SK-N-SH (cell line): Measurements from ENCODE around the gene CRACR2B.

Experiments used
- CHD2 ChIP-seq: fragments of 150-350 bp; IDR thresholded peaks from 2 replicates; pipeline ENCODE4 v1.6.1; 2018; ENCODE audit warnings: low read length; ENCODE audit not compliant: partially characterized antibody
- CTCF ChIP-seq: fragments of 200-600 bp; sonication (generic); IDR thresholded peaks from 2 replicates; pipeline ENCODE4 v1.6.1; 2017; ENCODE audit warnings: antibody characterized with exemption, mild to moderate bottlenecking, moderate library complexity
- ELF1 ChIP-seq: IDR thresholded peaks from 2 replicates; pipeline ENCODE4 v1.4.0; 2012
- EP300 ChIP-seq, 2 experiments: IDR thresholded peaks; 2 replicates each; pipeline versions ENCODE4 v1.4.0 to v1.6.1; 2012; ENCODE audit warnings: borderline replicate concordance in 1 of 2, low read depth in 1 of 2, low read length in 1 of 2
- EZH2phosphoT487 ChIP-seq: fragments of 200-600 bp; sonication (generic); IDR thresholded peaks from 2 replicates; pipeline ENCODE4 v1.6.1; 2017; ENCODE audit warnings: low read depth, mixed run types, mild to moderate bottlenecking, antibody characterized with exemption, moderate library complexity, borderline replicate concordance
- FOXJ3 ChIP-seq: sonication (generic); formaldehyde crosslinking; IDR thresholded peaks from 2 replicates; pipeline ENCODE4 v1.5.1; 2020; ENCODE audit warnings: mild to moderate bottlenecking, missing genetic modification reagents
- GATA2 ChIP-seq: sonication (generic); formaldehyde crosslinking; IDR thresholded peaks from 2 replicates; pipeline ENCODE4 v1.5.0; 2020; ENCODE audit warnings: mild to moderate bottlenecking, missing genetic modification reagents
- MXI1 ChIP-seq: IDR thresholded peaks from 2 replicates; pipeline ENCODE4 v1.6.1; 2012; ENCODE audit warnings: mild to moderate bottlenecking, low read depth, low read length, improper control_type of control experiment
- REST ChIP-seq: IDR thresholded peaks from 2 replicates; pipeline ENCODE4 v1.6.1; 2012; ENCODE audit warnings: mild to moderate bottlenecking, low read depth, low read length, moderate library complexity
- TAF1 ChIP-seq: IDR thresholded peaks from 2 replicates; pipeline ENCODE4 v1.6.1; 2012; ENCODE audit warnings: low read depth, mild to moderate bottlenecking, low read length, moderate library complexity, borderline replicate concordance
- TEAD4 ChIP-seq: IDR thresholded peaks from 2 replicates; pipeline ENCODE4 v1.4.0; 2012; ENCODE audit warnings: mild to moderate bottlenecking, borderline replicate concordance; ENCODE audit not compliant: insufficient read depth
- USF2 ChIP-seq: fragments of 150-350 bp; IDR thresholded peaks from 2 replicates; pipeline ENCODE4 v1.6.1; 2017; ENCODE audit warnings: antibody characterized with exemption, low read length, low read depth, borderline replicate concordance
- YY1 ChIP-seq: IDR thresholded peaks from 2 replicates; pipeline ENCODE4 v1.4.0; 2012; ENCODE audit warnings: low read depth, mild to moderate bottlenecking
- ZBTB33 ChIP-seq: IDR thresholded peaks from 2 replicates; pipeline ENCODE4 v1.4.0; 2012; ENCODE audit warnings: low read depth, borderline replicate concordance

- TF ChIP-seq CTCF: no peak
- TF ChIP-seq MXI1: no peak
- no peak for TF ChIP-seq EP300 (IDR thresholded peaks at IDR 0.05; ENCODE audit: borderline replicate concordance in 1 of 2, low read depth in 1 of 2, low read length in 1 of 2)
- no peak for TF ChIP-seq TAF1
- no peak for TF ChIP-seq USF2
- TF ChIP-seq FOXJ3: no peak
- TF ChIP-seq ELF1: no peak
- no peak for TF ChIP-seq ZBTB33
- no peak for TF ChIP-seq EZH2phosphoT487
- TF ChIP-seq YY1: no peak
- no peak for TF ChIP-seq GATA2 (CRISPR knock-in tag)
- 0 out of 2 replicates have a peak, but pooled peaks have one; percentile 28 for TF ChIP-seq TEAD4
- no peak for TF ChIP-seq CHD2
- 0 out of 2 replicates have a peak, but pooled peaks have one; percentile 13 for TF ChIP-seq REST
These were observed 6.8 kb upstream of the CRACR2B start for GRCh38 chr11:820655-821511.
